C1 segment of cervical spinal cord (tissue), 14 donors: ENCODE results near the gene TMEM164.

Source experiments
- DNase-seq, 14 donors: peaks; one replicate each; lab custom pipeline; 2025; lab: John Stamatoyannopoulos, UW

Gene TMEM164

DNA sequence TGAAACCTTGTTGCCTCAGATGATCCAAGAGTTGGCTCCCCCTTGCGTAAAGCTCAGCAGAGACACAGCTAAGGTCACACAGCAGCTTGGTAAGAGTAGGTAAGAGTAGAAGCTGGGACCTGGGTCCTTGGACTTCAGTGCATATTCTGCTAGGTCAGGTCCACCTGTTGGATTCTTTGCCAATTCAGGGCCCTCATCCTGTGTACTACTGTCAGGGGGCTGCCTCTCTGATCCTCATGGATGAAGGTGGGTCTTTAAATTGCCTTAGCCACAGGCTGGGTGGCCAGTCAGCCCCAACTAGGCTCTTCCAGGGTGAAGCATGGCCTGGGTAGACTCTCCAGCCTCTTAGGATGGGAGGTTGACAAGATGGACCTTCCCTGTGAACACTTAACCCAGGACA is 159.2 kb downstream of the TMEM164 start:
- DNase-seq = no peak

DNA sequence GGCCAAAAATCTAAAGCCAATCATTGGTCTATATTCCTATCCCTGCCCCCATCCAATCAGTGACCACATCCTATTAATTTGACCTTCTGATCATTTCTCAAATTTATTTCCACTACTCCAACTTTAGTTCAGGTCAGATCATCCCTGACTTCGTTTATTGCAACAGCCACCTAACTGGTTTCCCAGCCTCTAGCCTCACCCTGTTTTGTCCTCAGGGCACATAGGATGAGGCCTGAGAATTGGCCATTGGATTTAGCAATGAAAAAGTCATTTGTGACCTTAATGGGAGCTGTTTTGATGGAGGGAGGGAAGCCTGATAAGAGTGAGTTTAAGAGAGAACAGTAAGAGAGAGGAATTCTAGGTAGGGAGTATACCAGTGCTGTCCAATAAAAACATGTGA is 160.0 kb downstream of the TMEM164 start:
- DNase-seq = no peak

DNA sequence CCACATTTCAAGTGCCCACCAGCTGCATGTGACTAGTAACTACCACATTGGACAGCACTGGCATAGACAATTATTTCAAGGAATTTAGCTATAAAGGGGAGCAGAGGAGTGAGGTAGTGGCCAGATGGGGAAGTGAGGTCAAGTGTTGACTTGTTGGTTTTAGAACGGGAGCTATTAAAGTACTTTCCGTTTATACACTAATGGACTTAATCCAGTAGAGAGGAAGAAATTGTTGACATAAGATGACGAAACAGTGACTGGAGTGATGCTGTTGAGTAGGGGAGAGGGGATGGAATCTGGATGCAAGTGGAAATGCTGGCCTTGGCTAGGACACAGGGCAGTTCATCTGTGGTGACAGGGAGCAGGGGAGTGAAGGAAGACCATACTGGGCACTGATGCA is 160.6 kb downstream of the TMEM164 start:
- DNase-seq = no peak

DNA sequence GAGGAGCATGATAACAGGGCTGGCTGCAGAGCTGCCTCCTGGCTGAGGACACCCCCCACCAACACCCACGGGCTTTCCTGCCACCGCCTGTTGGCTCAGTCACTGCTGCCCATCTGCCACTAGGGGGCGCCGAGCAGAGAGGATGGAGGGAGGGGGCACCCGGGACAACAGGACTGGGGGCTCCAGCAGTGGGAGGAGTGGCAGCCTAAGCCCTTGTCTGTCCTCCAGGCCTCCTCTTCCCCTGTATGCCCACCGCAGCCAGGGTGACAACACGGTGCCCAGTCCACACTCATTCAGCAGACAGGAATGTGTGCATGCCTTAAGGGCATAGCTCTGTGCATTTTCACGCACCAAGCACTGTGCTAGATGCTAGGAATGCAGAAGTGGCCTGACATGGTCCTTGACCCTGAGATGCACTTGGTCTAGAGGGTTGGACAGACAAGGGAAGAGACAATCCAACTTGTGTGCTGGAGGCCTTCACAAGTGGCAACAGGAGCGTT is 165.1 kb downstream of the TMEM164 start:
- DNase-seq = no peak

DNA sequence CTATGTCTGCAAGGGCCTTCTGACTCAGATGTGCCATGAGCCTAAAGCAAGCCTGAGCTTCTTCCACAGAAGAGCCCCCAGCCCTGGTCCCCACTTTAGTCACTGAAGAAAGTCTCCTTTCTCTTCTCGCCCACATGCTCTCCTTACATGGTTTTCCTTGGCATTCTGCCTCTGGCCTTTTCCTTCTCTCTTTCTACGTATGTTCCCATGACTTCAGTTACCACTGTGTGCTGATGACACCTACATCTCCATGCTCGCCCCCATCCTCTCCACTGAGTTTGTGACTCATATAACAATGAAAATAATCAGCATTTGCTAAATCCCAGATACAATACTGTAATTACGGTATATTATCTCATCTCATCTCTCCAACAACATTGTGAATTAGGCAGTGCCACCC is 165.7 kb downstream of the TMEM164 start:
- DNase-seq = no peak

DNA sequence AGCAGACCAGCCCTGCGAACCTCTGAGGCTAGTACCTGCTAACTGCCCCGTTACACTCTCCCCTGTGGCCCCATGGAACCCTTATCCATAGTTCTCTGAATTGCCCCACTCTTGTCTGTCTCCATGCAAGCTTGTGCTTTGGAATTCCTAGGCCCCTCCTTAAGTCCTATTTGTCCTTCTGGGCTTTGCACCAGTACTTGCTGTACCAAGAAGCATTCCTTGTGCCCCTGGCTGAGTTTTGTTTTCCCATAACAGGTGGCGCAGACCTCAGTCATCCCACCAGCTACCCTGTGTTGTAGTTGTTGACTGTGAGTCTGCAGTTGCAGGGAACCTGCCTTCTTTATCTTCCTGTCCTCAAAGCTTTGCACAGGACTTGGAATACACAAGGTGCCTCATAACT is 167.1 kb downstream of the TMEM164 start:
- DNase-seq = no peak

DNA sequence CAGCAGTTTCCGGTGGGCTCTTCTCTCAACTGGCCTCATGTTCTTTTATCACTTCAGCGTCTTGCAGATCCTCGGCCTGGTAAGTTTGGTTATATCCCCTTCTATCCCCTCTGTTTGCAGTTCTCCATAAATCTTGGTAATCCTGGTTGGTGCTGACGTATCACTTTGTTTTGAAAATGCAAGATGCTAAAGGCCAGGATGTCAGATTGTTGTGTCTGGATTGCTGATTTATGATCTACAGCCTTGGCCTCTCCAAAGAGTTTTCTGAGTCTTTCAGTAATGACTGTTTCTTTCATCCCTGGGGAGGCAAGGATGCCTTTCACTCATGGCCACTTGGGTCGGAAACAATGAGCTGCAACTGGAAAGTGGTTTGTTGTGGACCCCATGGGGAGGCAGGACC is 168.5 kb downstream of the TMEM164 start:
- no peak for DNase-seq

DNA sequence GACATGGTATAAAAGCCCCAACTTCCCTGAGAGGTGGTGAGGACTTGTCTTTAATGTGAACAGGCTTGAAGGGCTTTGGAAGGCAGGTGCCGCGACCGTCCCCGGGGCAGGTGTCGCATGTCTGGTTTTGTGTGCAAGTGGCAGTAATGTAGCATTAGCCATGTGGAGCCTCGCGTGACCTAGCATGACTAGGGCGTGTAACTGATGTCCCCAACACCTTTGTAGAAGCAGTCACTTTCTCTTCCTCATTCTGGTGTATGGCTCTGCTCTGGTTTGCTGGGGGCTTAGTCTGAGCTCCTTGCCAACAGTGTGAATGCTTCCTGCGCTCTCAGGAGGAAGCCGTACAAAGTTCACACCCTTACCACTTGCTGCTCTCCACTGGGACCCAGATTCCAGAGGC is 169.3 kb downstream of the TMEM164 start:
- DNase-seq = no peak

DNA sequence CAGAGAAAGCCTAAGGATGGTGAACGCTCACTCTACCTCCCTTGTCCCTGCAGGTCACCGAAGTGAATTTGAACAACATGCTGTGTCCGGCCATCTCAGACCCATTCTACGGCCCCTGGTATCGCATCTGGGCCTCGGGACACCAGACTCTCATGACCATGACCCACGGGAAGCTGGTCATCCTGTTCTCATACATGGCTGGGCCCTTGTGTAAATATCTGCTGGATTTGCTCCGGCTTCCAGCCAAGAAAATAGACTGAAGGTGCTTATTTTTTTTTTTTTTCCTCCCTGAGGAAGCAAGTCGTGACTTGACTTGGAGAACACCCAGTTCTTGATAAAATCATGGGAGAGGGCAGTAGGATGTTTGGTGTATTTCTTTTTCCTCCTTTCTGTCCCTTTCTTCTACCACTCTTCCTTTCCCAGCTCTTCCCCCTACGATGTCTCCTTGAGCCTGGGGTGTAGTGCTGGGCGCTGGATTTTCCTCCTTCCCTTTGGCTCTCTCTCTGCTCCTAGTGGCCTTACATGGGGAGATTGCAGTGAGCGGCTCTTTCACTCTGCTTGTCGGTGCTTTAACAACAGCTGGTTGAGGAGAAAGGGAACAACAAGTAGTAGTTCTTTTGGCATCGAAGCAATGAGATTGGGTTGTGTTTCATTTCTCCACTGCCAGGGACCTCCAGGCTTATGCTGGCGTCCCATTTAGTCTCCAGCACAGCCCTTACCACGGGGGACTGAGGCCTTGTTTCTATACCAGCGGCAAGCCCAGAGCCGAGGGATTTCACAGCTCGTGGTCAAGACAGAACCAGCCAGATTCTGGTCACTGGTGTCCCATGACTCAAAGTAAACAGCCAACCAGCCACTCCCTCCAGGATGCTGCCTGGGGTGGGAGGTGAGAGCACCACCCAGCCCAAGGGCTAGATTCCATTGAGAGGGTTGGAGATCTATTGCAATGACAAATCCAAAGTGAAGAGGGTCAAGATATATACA is 170.6 kb downstream of the TMEM164 start:
- no peak for DNase-seq

DNA sequence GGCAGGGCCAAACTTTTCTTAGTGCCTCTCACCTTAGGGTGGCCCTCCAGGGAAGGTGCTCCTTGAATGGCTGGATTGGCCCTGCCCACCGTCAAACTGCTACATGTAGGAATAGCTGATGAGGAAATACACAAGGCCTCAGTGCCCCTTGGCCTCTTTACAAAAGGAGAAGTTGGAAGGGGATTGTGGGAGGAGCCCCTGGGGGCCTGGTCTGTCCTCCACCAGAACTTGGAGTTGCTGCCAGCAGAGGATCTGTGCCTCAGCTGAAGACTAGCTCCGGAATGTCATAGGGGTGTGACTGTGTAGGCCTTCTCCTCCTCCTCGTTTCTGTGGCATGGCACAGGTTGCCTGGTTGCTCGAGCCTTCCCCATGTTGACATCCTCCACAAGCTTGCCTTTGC is 172.2 kb downstream of the TMEM164 start:
- DNase-seq = no peak

DNA sequence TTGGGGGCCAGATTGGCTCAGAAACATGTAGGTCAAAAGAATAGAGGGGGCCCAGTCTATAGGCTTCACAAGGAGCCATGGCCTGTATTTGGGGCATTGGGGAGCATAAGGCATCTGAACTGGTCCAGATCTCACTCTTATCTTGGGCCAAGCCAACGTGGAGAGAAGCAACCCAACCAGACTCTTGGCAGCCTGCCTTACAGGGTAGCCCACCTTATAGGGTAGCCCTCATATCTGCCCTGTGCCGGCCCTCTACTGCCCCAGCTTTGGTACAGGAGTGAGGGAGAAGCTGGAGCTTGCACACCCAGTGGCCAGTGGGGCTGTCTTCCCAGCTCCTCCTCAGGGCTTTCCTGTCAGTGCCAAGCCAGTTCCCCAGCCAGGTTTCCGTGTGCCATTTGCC is 172.8 kb downstream of the TMEM164 start:
- peak in 1 of 14 donors; percentile 3 for DNase-seq

DNA sequence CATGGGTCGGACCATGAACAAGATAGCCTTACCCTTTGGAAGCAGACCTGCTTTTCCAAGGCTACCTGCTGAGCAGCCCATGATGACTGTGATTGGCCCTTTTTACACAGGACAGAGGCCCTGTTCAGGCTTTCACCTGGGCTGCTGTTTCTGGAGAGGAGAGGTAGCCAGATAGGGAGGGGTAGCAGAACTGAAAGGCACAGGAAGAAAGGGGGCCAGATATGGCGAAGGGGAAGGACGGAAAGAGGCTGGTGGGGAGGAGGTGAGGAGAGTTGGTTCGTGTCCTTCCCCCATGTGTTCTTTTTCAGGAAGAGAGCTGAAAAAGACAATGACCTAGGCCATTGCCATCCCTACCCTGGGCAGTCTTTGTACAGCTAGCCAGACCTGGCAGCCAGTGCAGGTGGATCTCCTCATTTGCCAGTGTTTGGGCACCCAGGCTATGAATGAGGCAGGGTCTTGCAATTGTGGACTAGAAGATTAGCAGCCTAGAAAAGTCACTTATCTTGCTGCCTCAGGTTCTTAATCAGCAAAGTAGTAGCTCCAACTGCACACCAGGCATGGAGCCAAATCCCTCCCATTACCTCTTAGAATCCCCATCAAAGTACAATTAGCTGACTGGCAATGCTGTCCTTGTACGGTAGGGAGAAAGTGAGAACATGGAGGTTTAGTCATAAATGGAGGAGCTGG is 175.4 kb downstream of the TMEM164 start:
- no peak for DNase-seq

DNA sequence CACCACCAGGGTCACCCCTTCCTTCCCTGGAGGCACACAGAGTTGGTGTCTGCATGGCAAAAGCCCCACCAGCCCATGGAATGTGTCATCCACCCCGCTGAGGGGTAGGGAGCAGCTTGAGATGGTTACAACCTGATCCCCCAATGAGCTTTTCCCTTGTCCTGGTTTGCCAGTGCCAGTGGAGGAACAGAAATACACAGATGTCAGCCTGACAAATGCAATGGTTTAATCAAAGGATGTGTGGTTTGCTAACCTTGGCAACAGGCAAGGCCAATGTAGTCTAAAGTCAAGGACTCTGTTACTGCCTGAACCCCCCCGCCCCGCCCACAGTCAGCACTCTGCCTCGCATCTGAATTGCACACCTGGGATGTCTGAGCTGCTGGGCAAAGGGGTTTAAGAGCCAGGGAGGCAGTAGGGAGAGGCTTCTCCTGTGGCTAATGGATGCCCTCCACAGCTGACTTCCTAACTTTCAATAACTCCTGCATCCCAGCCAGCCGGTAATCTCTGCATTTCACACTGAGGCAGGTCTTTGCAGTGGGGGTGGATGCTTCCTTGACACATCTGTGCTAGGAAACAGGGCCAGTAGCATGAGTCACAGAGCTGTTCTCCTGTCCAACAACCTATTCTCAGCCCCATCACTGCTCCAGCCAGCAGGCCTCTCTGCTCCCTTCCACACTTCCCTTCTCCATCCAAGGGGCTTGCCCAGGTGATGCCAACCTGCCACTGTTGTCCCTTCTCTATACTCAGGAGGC is 177.4 kb downstream of the TMEM164 start:
- peak in 1 of 14 donors; percentile 5 for DNase-seq

DNA sequence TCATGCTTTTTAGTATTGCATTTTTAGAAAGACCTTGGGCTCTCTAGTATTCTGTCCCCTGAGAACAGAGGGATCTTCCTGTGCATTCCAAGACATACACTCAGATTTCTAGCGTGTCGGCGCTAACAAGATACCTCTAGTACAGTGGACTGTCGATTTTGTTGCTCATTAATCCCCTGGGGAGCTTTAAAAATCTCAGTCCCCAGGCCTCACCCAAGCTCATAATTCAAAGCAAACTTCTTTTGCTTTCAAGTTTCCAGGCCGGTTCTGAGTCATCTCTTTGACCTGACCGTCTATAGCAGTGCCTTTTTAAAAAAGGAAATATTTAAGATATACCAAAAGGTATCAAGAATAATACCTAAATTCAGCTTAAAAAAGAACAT is 178.0 kb downstream of the TMEM164 start:
- no peak for DNase-seq

DNA sequence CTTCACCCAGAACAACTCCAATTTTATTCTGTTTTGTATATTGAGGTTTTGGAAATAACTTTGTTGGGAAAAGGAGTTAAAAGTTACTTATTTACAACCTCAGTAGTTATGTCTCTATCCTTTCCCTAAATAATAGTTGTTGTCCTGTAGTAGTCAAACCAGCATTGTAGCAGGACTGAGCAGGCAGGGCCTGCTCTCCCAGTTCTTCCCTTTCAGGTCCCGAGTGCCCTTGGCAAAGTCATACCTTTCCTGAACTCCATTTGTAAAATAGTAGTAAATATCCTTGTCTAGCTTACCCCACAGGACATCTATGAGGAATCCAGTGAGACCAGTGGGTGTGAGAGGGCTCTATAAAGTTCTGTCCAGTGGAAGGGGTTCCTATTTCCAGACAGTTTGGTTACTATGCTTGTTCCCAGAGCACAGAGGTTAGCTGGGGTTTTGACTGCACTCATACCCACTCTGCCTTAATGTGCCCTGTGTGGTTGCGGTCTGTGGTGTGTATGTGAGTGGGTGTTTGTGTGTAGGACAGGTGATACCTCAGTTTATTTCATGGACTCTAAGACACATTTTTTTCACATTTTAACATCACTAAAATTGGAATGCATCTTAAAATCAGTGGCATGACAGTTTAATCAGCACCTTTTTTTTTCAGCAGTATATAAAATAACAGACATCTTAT is 178.7 kb downstream of the TMEM164 start:
- DNase-seq = no peak

DNA sequence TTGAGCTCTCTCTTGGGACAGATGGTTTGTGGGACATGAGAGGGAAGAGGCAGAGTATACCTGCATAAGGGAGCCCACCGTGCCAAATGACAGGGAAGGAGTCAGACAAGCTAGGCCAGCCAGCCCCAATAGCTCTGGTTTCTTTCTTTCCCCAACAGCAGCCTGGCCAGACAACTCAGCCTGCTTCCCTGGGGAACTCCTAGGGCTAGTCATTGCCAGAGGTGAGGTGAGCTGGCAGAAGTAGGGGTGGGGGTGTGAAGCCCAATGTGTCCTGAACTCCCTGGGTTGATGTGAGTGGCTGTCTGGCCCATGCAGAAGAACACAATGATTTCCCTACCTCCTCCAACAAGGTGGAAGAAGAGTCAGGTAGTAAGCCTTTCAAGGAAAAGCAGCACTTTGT is 179.4 kb downstream of the TMEM164 start:
- DNase-seq = no peak

DNA sequence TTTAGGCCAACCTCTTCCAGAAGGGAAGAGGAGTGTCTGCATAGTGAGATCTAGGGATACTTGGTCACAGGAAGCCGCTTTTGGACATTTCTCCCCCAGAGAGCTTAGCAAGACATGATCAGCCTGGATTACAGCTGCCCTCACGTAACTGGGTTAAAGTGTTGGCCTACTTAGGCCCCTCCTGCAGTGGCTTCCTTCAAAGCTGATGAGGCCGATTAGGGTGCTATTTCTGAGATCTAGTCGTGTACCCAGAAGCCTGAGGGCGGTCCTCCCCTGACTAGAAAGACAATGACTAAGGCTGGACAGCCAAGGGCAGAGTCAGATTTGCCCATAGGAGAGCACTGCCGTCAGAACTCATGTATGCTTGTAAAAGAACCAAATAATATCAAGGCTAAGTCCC is 180.0 kb downstream of the TMEM164 start:
- no peak for DNase-seq

DNA sequence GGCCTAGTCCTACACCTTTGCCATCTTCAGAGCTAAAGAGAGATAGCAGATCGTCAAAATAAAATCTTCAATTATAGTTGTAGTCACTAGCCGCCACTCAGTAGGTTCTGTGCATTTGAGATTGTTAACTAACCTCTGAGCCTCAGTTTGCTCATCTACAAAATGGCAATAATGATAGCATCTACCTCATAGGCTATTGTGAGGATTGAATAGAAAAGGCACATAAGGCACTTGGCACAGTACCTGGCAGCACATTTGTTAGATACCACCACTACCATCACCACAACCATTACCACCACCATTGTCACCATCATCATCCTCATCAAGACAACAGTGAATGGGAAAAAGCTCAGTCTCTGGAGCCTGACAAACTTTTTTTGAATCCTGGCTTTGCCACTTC is 180.4 kb downstream of the TMEM164 start:
- no peak for DNase-seq

DNA sequence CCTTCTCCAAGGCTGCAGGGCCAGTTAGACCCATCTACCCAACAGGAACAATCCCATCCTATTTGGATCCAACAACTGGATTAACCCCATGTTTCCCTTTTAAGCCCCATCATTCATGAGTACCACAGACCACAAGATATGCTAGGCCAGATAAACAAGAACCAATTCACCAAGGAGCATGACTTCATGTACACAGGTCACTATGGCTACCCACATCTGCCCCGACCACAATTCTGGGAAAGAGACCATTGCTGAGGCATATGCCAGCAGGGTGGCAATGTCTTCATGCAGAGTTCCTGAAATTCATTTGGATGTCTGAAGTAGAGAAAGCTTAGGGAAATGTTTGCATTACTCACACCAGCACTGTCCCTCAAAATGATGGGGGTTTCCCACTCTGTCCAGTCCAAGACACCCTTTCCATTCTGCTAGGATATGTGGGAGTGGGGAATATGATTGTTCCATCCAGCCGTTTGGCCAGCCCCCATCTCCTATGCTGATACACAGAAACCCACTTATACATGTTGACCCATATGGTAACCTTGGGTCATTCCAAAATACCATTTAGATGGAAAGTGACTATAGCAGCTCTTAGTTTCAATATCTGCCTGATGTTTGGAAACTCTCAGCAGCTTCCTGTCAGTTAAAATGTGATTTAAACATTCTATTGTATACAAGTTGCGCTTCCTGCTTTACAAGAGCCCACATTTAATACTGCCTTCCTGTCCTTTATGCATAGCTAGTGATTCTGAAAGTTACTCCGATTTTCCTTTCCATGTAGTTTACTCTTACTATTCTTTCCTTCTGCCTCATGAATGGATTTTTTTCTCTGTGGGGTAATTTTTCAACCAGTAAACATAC is 186.0 kb downstream of the TMEM164 start:
- DNase-seq = no peak

DNA sequence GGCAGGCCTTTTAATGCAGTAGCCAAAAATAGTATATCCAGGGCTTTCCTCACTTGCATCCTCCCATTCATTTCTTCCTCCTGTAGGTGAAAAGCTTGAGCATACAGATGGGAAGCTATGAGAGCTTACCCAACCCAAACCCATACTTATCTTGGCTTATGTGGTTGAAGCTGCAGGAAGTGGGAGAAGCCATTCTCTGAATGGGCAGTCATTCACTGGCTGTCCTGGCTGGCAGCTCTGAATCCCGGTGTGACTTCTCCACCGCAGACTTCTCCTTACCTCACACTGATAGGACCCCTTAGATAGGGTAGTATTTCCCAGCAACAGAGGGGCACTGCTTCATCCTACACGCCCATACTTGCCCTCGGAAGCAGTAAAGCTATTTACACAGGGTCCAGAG is 189.6 kb downstream of the TMEM164 start:
- no peak for DNase-seq

DNA sequence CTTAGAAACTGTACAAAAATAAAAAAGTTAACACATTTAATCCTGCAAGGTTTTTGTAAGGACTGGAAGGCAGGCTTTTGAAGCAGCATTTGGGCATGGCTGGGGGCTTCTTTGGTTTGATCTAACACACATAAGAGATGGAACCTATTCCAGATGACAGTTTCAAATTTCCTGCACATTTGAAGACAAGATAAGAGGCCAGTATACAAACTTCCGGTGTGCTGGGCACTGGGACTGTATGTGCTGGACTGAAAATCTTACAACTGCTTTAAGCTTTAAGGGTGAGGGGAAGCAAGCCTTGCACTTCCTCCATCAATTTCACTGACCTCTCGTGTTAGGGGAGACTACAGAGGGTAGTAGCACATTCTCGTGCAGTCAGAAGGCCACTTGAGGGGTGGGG is 192.1 kb downstream of the TMEM164 start:
- no peak for DNase-seq
